Neural progenitor cell (in vitro differentiated cells): ENCODE data around the gene RPL10L. TPM values are rescaled to one million over a fixed set of nuclear protein-coding genes. Genes with fewer than 3 reads are reported as not detected.
A peak's percentile ranks its signal among the peaks of the same experiment; 100 is the strongest.

Experiments used
- DNase-seq: peaks from one replicate; pipeline ENCODE4 v3.0.0-alpha.2; 2016; ENCODE audit warnings: low spot score
- H2AFZ ChIP-seq: fragments of 200-600 bp; sonication (generic); replicated peaks from 2 replicates; pipeline ENCODE4 v1.6.1; 2016; ENCODE audit warnings: antibody characterized with exemption
- H3F3A ChIP-seq: fragments of 200-600 bp; sonication (generic); 2 replicates; pipeline ENCODE4 v1.6.1; 2016; ENCODE audit warnings: antibody characterized with exemption, low read depth
- H3K27ac ChIP-seq: fragments of 200-600 bp; sonication (generic); 2 replicates; pipeline ENCODE4 v1.5.1; 2016; ENCODE audit warnings: mild to moderate bottlenecking
- H3K27me3 ChIP-seq: fragments of 200-600 bp; sonication (generic); 2 replicates; pipeline ENCODE4 v1.6.1; 2016; ENCODE audit warnings: mild to moderate bottlenecking, moderate library complexity
- H3K36me3 ChIP-seq: fragments of 200-600 bp; sonication (generic); 2 replicates; pipeline ENCODE4 v1.5.1; 2016
- H3K4me1 ChIP-seq: fragments of 200-600 bp; sonication (generic); 2 replicates; pipeline ENCODE4 v1.6.1; 2016; ENCODE audit warnings: mixed run types
- H3K4me2 ChIP-seq: fragments of 200-600 bp; sonication (generic); 2 replicates; pipeline ENCODE4 v1.6.1; 2016
- H3K4me3 ChIP-seq: fragments of 200-600 bp; sonication (generic); 2 replicates; pipeline ENCODE4 v1.5.1; 2016
- H3K79me2 ChIP-seq: fragments of 200-600 bp; sonication (generic); 2 replicates; pipeline ENCODE4 v1.6.1; 2016; ENCODE audit warnings: low read depth
- H3K9ac ChIP-seq: fragments of 200-600 bp; sonication (generic); 2 replicates; pipeline ENCODE4 v1.6.1; 2016
- H3K9me3 ChIP-seq: fragments of 200-600 bp; sonication (generic); 2 replicates; pipeline ENCODE4 v1.5.1; 2016; ENCODE audit warnings: low read depth
- H4K20me1 ChIP-seq: fragments of 200-600 bp; sonication (generic); 2 replicates; pipeline ENCODE4 v1.6.1; 2016; ENCODE audit warnings: low read depth
- H3K27ac Mint-ChIP-seq: 3 replicates; pipeline ENCODE4 v1.8.0; 2021; ENCODE audit warnings: mixed read lengths
- H3K27me3 Mint-ChIP-seq: 2 replicates; pipeline ENCODE4 v1.8.0; 2022; ENCODE audit warnings: low read depth, mild to moderate bottlenecking, inconsistent platforms, moderate library complexity, mixed read lengths; ENCODE audit not compliant: insufficient read depth
- H3K36me3 Mint-ChIP-seq: 3 replicates; pipeline ENCODE4 v1.8.0; 2021; ENCODE audit warnings: mixed read lengths
- H3K4me1 Mint-ChIP-seq: 3 replicates; pipeline ENCODE4 v1.8.0; 2021; ENCODE audit warnings: mixed read lengths
- H3K4me3 Mint-ChIP-seq: 3 replicates; pipeline ENCODE4 v1.8.0; 2021; ENCODE audit warnings: mild to moderate bottlenecking, moderate library complexity, mixed read lengths
- H3K9me3 Mint-ChIP-seq: 3 replicates; pipeline ENCODE4 v1.8.0; 2020; ENCODE audit warnings: mixed read lengths
- EZH2 ChIP-seq: fragments of 200-600 bp; sonication (generic); IDR thresholded peaks from 2 replicates; pipeline ENCODE4 v1.6.1; 2017; ENCODE audit warnings: antibody characterized with exemption, mild to moderate bottlenecking, moderate library complexity
- EZH2phosphoT487 ChIP-seq: fragments of 200-600 bp; sonication (generic); IDR thresholded peaks from 2 replicates; pipeline ENCODE4 v1.6.1; 2017; ENCODE audit warnings: antibody characterized with exemption
- total RNA-seq: library from RNA; depleted of rRNA; stranded (reverse); fragments of >200 nt; gene quantifications from 2 replicates; pipeline ENCODE4 v1.2.3, GENCODE V29; 2015; ENCODE audit warnings: low replicate concordance
- TF ChIP-seq, protein P1 (sequence below): fragments of 200-600 bp; sonication (generic); IDR thresholded peaks from 2 replicates; pipeline ENCODE4 v1.5.1; 2017; ENCODE audit warnings: antibody characterized with exemption, mild to moderate bottlenecking

The RPL10L gene
- total RNA-seq = not detected in 2 replicates

DNA sequence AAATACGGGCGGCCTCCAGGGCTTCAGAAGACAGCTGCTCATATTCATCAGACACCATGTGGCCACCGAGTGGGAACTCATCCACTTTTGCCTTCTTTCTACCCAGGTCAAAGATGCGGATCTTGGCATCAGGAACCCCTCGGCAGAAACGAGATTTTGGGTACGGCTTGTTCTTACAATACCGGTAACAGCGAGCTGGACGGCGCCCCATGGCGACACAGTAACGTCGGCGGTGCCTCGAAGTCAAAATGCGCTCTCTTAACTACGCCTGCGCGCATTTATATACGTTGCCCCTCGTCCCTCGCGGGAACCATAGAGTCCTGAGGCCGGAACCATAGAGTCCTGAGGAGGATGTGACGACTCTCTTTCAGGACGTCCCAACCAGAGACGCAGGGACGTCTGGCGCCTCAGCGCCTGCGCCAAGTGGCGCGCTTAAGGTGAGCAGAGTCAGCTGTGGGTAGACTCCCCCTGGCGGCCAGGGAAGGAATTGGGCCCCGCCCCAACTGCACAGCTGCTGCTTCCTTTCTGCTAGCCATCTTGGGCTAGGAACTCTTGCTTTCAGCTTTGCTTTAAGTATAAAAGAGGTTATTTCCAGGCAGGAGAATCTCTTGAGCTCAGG lies at the start of gene RPL10L:
Gene RPL10L (minus strand): TSS at position 256 of the 619 bp plus-strand sequence. CDS start 45 bp downstream, at position 211.
- Histone ChIP-seq H3K4me1 (no peaks in the 10 kb centered on the region), H3K79me2 (no peaks in the 10 kb centered on the region), H3K36me3 (no peaks in the 10 kb centered on the region), H3K9ac (no peak within 1 kb of the TSS), H3K4me2 (no peak within 1 kb of the TSS), H3K27ac (no peak within 1 kb of the TSS), H3F3A (no peaks in the 10 kb centered on the region), H4K20me1 (no peaks in the 10 kb centered on the region), H3K9me3 (no peaks in the 10 kb centered on the region), H3K27me3 (no peaks in the 10 kb centered on the region), H2AFZ (no peak within 1 kb of the TSS), H3K4me3 (no peak within 1 kb of the TSS)
- Mint-ChIP-seq H3K4me3 (no peak within 1 kb of the TSS), H3K27me3 (peaks cover 3% of the 10 kb centered on the region), H3K27ac (no peak within 1 kb of the TSS), H3K36me3 (no peaks in the 10 kb centered on the region), H3K9me3 (no peaks in the 10 kb centered on the region), H3K4me1 (no peaks in the 10 kb centered on the region)
- TF ChIP-seq EZH2phosphoT487 (no peak), EZH2 (no peak)
- TF ChIP-seq, protein P1, sequence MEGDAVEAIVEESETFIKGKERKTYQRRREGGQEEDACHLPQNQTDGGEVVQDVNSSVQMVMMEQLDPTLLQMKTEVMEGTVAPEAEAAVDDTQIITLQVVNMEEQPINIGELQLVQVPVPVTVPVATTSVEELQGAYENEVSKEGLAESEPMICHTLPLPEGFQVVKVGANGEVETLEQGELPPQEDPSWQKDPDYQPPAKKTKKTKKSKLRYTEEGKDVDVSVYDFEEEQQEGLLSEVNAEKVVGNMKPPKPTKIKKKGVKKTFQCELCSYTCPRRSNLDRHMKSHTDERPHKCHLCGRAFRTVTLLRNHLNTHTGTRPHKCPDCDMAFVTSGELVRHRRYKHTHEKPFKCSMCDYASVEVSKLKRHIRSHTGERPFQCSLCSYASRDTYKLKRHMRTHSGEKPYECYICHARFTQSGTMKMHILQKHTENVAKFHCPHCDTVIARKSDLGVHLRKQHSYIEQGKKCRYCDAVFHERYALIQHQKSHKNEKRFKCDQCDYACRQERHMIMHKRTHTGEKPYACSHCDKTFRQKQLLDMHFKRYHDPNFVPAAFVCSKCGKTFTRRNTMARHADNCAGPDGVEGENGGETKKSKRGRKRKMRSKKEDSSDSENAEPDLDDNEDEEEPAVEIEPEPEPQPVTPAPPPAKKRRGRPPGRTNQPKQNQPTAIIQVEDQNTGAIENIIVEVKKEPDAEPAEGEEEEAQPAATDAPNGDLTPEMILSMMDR = peak; percentile 46
- DNase-seq = peak; percentile 2

DNA sequence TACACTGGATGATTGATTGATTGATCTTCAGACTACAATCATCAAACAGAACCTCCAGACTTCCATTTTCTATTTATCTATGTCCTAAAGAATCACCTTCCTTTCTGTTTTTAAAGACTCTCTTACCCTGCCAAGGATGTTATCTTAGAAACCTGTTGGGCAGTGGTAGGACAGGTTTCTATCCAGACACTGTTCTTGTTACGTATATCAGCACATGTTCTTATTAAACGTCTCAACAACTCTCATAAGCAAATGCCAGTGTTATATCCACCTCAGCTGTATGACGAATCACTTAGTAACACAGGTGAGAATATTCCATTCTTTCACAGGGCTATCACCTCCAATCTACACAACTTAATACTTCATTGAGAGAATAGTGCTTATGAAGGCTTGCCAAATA lies 40.2 kb upstream of the RPL10L start:
- H3F3A ChIP-seq = no peaks in the 10 kb centered on the region

DNA sequence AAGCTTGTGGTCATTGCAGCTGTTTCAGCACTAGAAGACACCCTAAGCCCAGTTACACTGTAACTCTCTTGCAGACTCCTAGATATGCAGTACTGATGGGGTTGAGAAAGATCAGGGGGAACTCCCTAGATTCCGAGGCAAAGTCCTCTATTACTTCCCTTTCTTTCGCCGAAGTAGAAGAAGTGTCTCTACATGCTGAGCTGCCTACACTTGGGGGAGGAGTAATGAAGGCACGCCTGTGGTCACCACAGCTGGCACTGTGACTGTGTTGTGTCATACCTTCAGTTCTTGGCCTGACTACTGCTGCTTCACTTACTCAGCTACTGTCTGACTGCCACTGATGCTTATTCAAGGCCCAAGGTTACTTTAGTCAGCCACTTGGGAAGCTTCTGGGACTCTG lies 35.1 kb upstream of the RPL10L start:
- no peaks in the 10 kb centered on the region for H3K4me1 Mint-ChIP-seq
- Histone ChIP-seq H3F3A (no peaks in the 10 kb centered on the region), H3K27ac (no peak overlapping the region), H3K9me3 (no peaks in the 10 kb centered on the region), H2AFZ (no peak overlapping the region), H4K20me1 (no peaks in the 10 kb centered on the region), H3K9ac (no peak overlapping the region), H3K4me2 (no peak overlapping the region), H3K4me1 (no peaks in the 10 kb centered on the region), H3K4me3 (no peak overlapping the region), H3K79me2 (no peaks in the 10 kb centered on the region), H3K27me3 (no peaks in the 10 kb centered on the region), H3K36me3 (no peaks in the 10 kb centered on the region)
- no peak overlapping the region for H3K27ac Mint-ChIP-seq
- H3K27me3 Mint-ChIP-seq = no peaks in the 10 kb centered on the region
- TF ChIP-seq EZH2 (no peak), EZH2phosphoT487 (no peak)
- TF ChIP-seq, protein P1 = no peak
- H3K36me3 Mint-ChIP-seq = no peaks in the 10 kb centered on the region
- no peak overlapping the region for H3K4me3 Mint-ChIP-seq
- no peak for DNase-seq
- peaks cover 13% of the 10 kb centered on the region for H3K9me3 Mint-ChIP-seq

More for the DNA sequence above, 40.2 kb upstream of the RPL10L start:
- no peaks in the 10 kb centered on the region for H3K27me3 ChIP-seq
- H3K79me2 ChIP-seq = no peaks in the 10 kb centered on the region
- H3K4me2 ChIP-seq = no peak overlapping the region
- peaks cover 15% of the 10 kb centered on the region for H3K4me1 ChIP-seq
- no peak overlapping the region for H3K4me3 ChIP-seq
- no peak overlapping the region for H2AFZ ChIP-seq
- no peak overlapping the region for H3K4me3 Mint-ChIP-seq
- H3K36me3 ChIP-seq = no peaks in the 10 kb centered on the region
- no peaks in the 10 kb centered on the region for H3K27me3 Mint-ChIP-seq
- no peaks in the 10 kb centered on the region for H3K36me3 Mint-ChIP-seq
- no peaks in the 10 kb centered on the region for H3K4me1 Mint-ChIP-seq
- no peak overlapping the region for H3K9ac ChIP-seq
- DNase-seq = no peak
- TF ChIP-seq, protein P1 = no peak
- TF ChIP-seq EZH2 = no peak
- TF ChIP-seq EZH2phosphoT487 = no peak
- H3K9me3 ChIP-seq = no peaks in the 10 kb centered on the region
- no peak overlapping the region for H3K27ac Mint-ChIP-seq
- no peaks in the 10 kb centered on the region for H4K20me1 ChIP-seq
- no peak overlapping the region for H3K27ac ChIP-seq
- no peaks in the 10 kb centered on the region for H3K9me3 Mint-ChIP-seq
